RWPE2 (cell line): Measurements from ENCODE around the gene PPP2R1A.
A peak's percentile ranks its signal among the peaks of the same experiment; 100 is the strongest.

Experiments used
- ATAC-seq: fragments of 200-7000 bp; cut with Tn5 transposase; 3 replicates; pipeline ENCODE4 v1.9.1; 2021; ENCODE audit warnings: low read depth
- DNase-seq: peaks from one replicate; pipeline ENCODE4 v3.0.0-alpha.2; 2020; ENCODE audit warnings: low spot score
- H3K27ac ChIP-seq: fragments of 450-650 bp; 2 replicates; pipeline ENCODE4 v1.5.1; 2017; ENCODE audit warnings: mild to moderate bottlenecking; ENCODE audit not compliant: poor library complexity, severe bottlenecking
- H3K27me3 ChIP-seq: fragments of 250-450 bp; sonication (Bioruptor Pico); 2 replicates; pipeline ENCODE4 v1.5.1; 2021; ENCODE audit warnings: mild to moderate bottlenecking, moderate library complexity; ENCODE audit not compliant: insufficient read depth, poor library complexity, severe bottlenecking
- H3K36me3 ChIP-seq: fragments of 250-450 bp; sonication (Bioruptor Pico); 2 replicates; pipeline ENCODE4 v1.5.1; 2020; ENCODE audit warnings: low read depth, mild to moderate bottlenecking, moderate library complexity
- H3K4me1 ChIP-seq: fragments of 250-450 bp; sonication (Bioruptor Pico); 2 replicates; pipeline ENCODE4 v1.5.1; 2021; ENCODE audit warnings: mild to moderate bottlenecking, moderate library complexity; ENCODE audit not compliant: insufficient read depth, poor library complexity, severe bottlenecking
- H3K4me3 ChIP-seq: fragments of 250-450 bp; sonication (Bioruptor Pico); 2 replicates; pipeline ENCODE4 v1.5.1; 2021; ENCODE audit warnings: mild to moderate bottlenecking, moderate library complexity; ENCODE audit not compliant: severe bottlenecking
- H3K9me3 ChIP-seq: fragments of 250-450 bp; sonication (Bioruptor Pico); 2 replicates; pipeline ENCODE4 v1.5.1; 2021; ENCODE audit warnings: mild to moderate bottlenecking, moderate library complexity; ENCODE audit not compliant: severe bottlenecking
- CTCF ChIP-seq: fragments of 450-650 bp; IDR thresholded peaks from one replicate; pipeline ENCODE4 v1.5.1; 2017; ENCODE audit warnings: mild to moderate bottlenecking, moderate library complexity; ENCODE audit not compliant: poor library complexity, severe bottlenecking

PPP2R1A gene

GRCh38 chr19:52190487-52191293 lies 838 bp downstream of the PPP2R1A start:
- peak overlapping the region; percentile 69 for H3K27ac ChIP-seq
- no peaks in the 10 kb centered on the region for H3K27me3 ChIP-seq
- H3K4me3 ChIP-seq, result peak overlapping the region; percentile 77
- no peak for TF ChIP-seq CTCF
- peaks cover 7% of the 10 kb centered on the region for H3K4me1 ChIP-seq
- H3K9me3 ChIP-seq, result no peaks in the 10 kb centered on the region
- ATAC-seq (no peak; the same call in 2 of the 3 replicates), DNase-seq (no peak)
- H3K36me3 ChIP-seq, result peaks cover 41% of the 10 kb centered on the region

GRCh38 chr19:52191389-52191788 lies 1.5 kb downstream of the PPP2R1A start:
- H3K9me3 ChIP-seq, result no peaks in the 10 kb centered on the region
- no peak for TF ChIP-seq CTCF
- H3K27me3 ChIP-seq, result no peaks in the 10 kb centered on the region
- ATAC-seq (no peak), DNase-seq (no peak)
- peak overlapping the region; percentile 77 for H3K4me3 ChIP-seq
- H3K36me3 ChIP-seq, result peaks cover 48% of the 10 kb centered on the region
- H3K4me1 ChIP-seq, result peaks cover 7% of the 10 kb centered on the region
- H3K27ac ChIP-seq, result peak overlapping the region; percentile 69

GRCh38 chr19:52191951-52192350 lies 2.1 kb downstream of the PPP2R1A start:
- H3K36me3 ChIP-seq, result peaks cover 53% of the 10 kb centered on the region
- H3K4me3 ChIP-seq, result no peak overlapping the region
- no peak for ATAC-seq
- no peaks in the 10 kb centered on the region for H3K27me3 ChIP-seq
- H3K9me3 ChIP-seq, result no peaks in the 10 kb centered on the region
- H3K4me1 ChIP-seq, result peaks cover 7% of the 10 kb centered on the region
- H3K27ac ChIP-seq, result no peak overlapping the region
- TF ChIP-seq CTCF, result no peak
- DNase-seq, result no peak

- Histone ChIP-seq H3K4me1 (peaks cover 5% of the 10 kb centered on the region), H3K27me3 (no peaks in the 10 kb centered on the region), H3K36me3 (peaks cover 88% of the 10 kb centered on the region), H3K9me3 (no peaks in the 10 kb centered on the region), H3K27ac (no peak overlapping the region), H3K4me3 (no peak overlapping the region)
- TF ChIP-seq CTCF, result no peak
- DNase-seq, result no peak
- no peak for ATAC-seq
Measured at GRCh38 chr19:52196256-52196967, 6.6 kb downstream of the PPP2R1A start.
